HG02798 (cell line): ENCODE measurements around the gene TLL1.

Experiments used
- ATAC-seq: cut with Tn5 transposase; IDR thresholded peaks from one replicate; pipeline ENCODE4 v1.9.1; 2021; ENCODE audit warnings: mild to moderate bottlenecking; ENCODE audit not compliant: unreplicated experiment, poor library complexity

TLL1 gene

DNA sequence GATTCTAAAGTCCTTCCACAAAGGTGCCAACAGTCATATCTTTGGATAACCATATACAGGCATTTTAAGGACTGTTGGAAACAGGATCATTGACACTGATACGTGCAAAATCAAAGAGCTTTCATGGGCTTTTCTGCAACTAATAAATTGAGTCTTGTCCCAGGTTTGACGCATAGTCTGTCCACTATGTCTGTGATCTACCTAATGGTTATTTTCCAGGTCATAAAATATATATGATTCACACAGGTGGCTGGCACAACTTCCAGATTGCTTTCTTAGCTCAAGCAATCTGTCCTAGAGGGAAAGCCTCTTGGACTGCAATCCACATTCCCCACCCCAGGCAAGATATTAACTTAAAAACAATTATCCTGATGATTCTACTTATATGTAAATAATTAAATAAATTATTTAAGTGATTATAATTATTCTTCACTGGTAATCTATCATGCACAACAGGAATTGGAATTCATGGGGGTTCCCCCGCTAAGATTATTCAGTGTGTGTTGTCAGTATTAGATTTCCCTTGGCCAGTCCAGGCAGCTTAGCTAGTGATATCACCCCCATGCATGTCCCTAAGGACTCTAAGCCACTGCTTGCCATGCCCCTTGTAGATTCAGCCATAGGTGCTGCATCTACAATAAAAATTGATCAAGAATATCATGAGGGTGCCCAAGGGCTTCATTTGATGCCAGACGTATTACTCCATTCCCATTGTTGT lies 97.8 kb downstream of the TLL1 start:
- ATAC-seq: no peak

DNA sequence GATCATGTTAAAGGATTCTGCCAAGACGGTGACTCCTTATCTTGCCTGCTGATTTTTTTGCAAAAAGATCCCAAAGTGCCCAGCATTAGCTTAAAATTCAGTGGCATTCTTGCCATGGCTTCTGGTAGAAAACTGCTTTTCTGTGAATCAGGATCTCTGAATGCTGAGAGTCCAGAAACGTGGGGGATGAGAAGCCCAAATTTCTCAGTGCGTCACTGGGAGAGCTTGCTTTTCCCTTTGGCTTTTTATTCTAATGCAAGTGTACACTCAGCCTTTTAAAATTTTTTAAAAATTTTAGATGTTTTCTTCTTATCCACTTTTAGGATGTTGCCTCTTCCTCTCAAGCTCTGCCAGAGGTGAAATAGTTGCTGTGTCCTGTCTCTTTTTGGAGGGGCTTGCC lies 98.4 kb downstream of the TLL1 start:
- no peak for ATAC-seq

DNA sequence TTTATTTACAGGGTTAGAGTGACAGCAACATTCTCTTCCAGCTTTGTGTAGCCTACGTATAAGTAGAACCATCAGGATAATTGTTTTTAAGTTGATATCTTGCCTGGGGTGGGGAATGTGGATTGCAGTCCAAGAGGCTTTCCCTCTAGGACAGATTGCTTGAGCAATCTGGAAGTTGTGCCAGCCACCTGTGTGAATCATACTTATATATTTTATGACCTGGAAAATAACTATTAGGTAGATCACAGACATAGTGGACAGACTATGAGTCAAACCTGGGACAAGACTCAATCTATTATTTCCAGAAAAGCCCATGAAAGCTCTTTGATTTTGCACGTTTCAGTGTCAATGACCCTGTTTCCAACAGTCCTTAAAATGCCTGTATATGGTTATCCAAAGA lies 98.9 kb downstream of the TLL1 start:
- no peak for ATAC-seq

- no peak for ATAC-seq
These were observed 99.7 kb downstream of the TLL1 start for GRCh38 chr4:165972747-165973146.

DNA sequence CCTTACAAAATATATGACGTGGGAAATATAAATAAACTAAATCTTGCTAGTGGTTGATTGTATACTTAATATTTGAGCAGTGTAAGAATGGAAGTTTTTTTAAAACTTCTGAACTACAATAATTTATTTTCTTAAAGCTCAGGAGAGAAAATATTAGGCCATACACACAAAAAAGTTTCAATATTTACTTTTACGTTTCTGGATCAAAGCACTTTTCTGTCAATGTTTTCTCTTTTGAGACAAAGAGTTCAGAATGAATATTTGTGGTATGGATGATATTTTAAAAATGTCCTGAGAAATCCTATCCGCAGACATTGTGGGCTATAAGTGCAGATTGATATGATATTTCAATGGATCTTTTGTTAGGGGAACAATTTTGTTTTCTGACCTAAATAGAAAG lies 109.9 kb downstream of the TLL1 start:
- ATAC-seq: no peak

DNA sequence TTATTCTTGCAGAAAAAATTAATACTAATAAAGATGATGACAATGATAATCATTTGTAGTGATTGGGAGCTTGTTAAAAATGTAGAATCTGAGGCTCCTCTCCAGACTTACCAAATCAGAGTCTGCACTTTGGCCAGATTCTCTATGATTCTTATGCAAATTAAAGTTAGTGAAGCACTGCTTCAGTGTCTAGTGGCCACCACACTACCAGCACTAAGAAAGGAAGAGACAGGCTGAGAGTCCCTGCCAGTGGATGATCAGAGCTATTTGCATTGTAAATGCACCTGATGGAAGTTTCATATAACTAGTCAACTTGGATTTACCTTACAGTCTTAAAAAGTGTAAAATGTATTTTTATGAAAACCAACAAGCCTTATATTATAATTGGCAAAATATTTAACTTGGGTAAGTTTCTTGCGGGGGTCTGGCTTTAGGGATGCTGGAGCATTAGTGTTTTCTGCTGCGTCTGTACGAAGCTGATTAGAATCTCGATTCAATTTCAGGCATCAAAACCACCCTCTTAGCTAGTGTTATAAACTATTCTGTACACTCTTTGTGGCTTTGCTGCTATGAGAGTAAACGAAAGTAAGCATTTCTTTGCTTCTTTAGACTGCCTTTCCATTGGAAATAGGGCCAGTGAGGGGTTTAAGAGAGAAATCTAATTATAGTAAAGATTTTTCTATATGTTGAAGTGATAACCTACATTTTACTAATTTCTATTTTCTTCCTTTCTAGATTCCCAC lies 114.1 kb downstream of the TLL1 start:
- ATAC-seq: no peak

DNA sequence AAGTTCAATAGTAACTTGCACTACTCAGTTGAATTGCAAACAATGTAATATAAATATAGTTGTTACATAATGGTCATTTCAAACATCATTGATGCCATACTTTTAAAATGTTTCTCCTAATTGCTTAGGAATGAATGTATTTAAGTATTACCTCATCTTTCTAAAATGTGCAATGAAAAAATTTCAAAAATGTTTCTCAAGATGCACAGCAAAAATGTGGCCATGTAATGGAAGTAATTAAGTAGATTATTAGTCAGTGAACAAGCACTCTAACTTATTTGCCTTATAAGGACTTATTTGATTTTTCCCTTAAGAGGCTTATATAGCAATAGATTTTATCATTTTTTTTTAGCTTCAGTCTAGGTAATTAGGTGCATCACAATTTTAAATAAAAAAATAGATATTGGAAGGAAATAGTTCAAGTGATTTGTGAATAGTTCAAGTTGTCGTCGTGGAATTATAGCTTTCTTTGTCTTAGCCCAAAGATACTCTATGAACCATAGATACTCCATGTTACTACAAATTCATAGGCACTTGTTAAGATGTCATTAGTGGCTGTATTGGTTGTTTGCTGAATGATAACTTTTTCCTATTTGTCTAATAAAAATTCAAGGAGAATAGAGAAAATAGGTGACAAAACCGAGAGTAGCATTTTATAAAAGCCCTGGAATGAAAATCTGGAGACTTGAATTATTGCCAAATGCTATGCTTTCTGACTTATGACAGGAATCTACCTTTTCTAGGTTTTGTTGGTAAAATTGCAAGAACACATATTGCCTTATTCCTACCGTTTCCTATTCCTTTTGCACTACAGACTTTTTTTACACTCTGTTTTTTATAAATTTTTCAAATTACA lies 118.5 kb downstream of the TLL1 start:
- no peak for ATAC-seq

DNA sequence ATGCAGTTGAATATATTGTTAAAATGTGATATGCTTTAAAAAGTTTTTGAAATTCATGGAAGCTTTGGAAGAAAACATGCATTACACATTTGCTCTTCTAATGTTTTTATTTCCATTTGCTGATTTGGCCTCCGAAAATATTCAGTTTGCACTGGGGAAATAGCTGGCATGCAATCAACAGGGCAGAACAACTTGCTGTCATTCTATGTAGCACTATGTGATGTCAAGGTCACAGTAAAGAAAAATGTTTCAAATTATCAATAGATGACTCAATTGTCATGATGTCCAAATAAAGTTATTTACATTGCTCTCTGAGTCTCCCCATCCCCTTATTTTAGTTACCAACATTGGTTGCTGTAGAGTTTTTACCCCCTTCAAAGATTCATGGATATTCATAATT lies 119.2 kb downstream of the TLL1 start:
- no peak for ATAC-seq

- no peak for ATAC-seq
These were observed 121.7 kb downstream of the TLL1 start for GRCh38 chr4:165994701-165995100.

- no peak for ATAC-seq
These were observed 130.8 kb downstream of the TLL1 start for GRCh38 chr4:166003811-166004210.

DNA sequence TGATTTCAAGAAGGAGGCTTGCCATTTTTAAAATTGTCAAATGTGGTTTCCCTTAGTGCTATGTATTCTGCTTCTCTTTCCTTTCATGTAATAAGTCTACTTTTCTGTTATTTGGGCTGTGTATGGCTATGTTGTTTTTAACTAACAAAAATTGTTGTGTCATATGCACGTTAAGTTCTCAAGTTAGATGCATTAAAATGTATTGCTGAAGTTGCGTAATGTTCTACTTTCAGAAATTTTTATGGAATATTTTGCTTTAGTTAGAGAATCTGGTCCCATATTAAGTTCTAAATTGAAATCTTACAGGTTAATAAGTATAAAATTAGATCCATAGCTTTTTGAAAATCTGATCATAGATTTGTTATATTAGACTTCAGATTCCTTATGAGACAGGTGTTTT lies 133.2 kb downstream of the TLL1 start:
- no peak for ATAC-seq

GRCh38 chr4:166008510-166008909 lies 135.5 kb downstream of the TLL1 start:
- no peak for ATAC-seq

DNA sequence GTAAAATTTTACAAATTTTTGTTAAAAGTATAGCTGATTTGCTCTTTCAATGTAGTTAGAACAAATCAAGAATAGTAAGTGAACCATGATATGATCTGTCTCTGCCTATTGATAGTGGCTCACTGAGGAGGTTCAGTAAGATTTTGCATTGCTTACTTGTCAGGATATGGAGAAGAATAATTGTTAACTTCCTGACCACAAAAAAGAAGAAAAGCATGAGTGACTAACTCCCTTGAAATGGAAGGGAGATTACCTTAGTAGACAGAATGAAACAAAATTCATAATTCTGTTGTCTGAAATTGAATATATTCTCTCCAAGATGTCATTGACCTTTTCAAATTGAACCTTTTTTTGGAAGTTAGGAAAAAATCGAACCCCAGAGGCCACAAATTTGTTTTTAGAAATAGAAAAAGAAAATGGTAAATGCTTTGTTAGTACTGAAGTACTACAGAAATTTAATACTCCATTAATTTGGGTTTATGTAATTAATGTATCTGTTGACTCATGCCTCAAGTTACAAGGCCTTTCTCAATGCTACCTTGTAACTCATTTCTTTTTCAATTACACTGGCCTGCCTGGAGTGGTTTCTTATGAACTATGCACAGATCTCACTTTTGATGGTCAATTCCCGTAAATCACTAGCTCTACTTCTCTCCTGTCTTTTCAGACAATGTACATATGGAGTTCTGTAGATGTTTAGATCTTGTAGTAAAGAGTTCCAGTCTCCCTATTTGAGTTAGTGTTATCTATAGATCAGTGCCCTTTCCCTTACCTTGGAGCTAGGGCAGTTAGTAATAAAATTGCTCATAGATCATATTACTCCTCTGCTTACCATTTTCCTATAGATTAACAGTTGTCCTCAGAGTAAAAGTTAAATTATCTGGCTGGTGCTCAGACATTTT lies 139.3 kb downstream of the TLL1 start:
- ATAC-seq: no peak

GRCh38 chr4:166014411-166014810 lies 141.4 kb downstream of the TLL1 start:
- ATAC-seq: no peak

GRCh38 chr4:166017804-166018203 lies 144.8 kb downstream of the TLL1 start:
- no peak for ATAC-seq

- ATAC-seq: no peak
These were observed 146.6 kb downstream of the TLL1 start for GRCh38 chr4:166019441-166020220.

DNA sequence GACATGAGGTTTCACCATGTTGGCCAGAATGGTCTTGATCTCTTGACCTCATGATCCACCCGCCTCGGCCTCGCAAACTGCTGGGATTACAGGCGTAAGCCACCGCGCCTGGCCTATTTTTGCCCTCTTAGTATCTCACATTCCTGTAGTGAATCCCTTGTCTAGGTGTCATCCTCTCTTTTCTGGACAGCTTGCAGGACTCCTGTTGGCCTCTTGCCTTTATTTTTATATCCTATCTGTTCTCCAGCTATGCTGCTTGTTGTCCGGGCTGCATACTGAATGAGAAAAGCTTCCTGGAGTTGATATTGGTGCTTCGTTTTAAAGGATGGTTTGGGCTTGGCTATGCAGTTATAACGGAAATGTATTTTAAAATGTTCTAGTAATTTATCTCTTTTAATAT lies 148.6 kb downstream of the TLL1 start:
- no peak for ATAC-seq

GRCh38 chr4:166034965-166035364 lies 161.9 kb downstream of the TLL1 start:
- no peak for ATAC-seq

- no peak for ATAC-seq
These were observed 166.8 kb downstream of the TLL1 start for GRCh38 chr4:166039822-166040221.
